CD4-positive, alpha-beta T cell (primary cell): Measurements from ENCODE around the gene VSTM2L. TPM values are rescaled to one million over a fixed set of nuclear protein-coding genes. Genes with fewer than 3 reads are reported as not detected.

Experiments used
- ATAC-seq: fragments of 200-7000 bp; cut with Tn5 transposase; one replicate; pipeline ENCODE4 v1.10.0; 2022; ENCODE audit warnings: mild to moderate bottlenecking; ENCODE audit not compliant: poor library complexity
- CTCF ChIA-PET: fragments of 350-600 bp; sonication (Branson Sonifier 250); formaldehyde crosslinking; loops from one replicate; lab custom pipeline; 2021; ENCODE audit warnings: antibody characterized with exemption, inconsistent platforms; lab: Charles Lee
- POLR2A ChIA-PET: fragments of 350-600 bp; sonication (Branson Sonifier 250); formaldehyde crosslinking; loops from one replicate; lab custom pipeline; 2021; ENCODE audit warnings: antibody characterized with exemption, inconsistent platforms; lab: Charles Lee
- DNase-seq, 14 experiments: peaks; one replicate each; pipeline ENCODE4 v3.0.0-alpha.2; 2013 to 2020; ENCODE audit warnings: mixed read lengths in 2 of 14
- H3K27ac ChIP-seq, 2 donors: one replicate each; pipeline versions ENCODE4 v1.5.1 to v1.7.0; 2013; ENCODE audit warnings: low read length in 2 of 2, low read depth in 1 of 2, mild to moderate bottlenecking in 1 of 2
- H3K27me3 ChIP-seq, 2 experiments: 1 replicate in 1 of 2; 2 replicates in 1 of 2; pipeline versions ENCODE4 v1.6.1 to v1.7.0; 2013; ENCODE audit warnings: low read length in 2 of 2, control low read depth in 1 of 2, mild to moderate bottlenecking in 1 of 2, moderate library complexity in 1 of 2; ENCODE audit not compliant: insufficient read depth in 2 of 2, control insufficient read depth in 1 of 2
- H3K36me3 ChIP-seq: one replicate; pipeline ENCODE4 v1.6.1; 2013; ENCODE audit warnings: low read length, control low read depth; ENCODE audit not compliant: insufficient read depth
- H3K4me1 ChIP-seq: one replicate; pipeline ENCODE4 v1.6.1; 2013; ENCODE audit warnings: low read length, control low read depth; ENCODE audit not compliant: insufficient read depth
- H3K4me3 ChIP-seq: one replicate; pipeline ENCODE4 v1.5.1; 2013; ENCODE audit warnings: mild to moderate bottlenecking, low read length, moderate library complexity
- H3K9me3 ChIP-seq, 2 experiments: 1 replicate in 1 of 2; 2 replicates in 1 of 2; pipeline versions ENCODE4 v1.6.1 to v1.7.0; 2013; ENCODE audit warnings: low read length in 2 of 2, mild to moderate bottlenecking in 2 of 2, control low read depth in 1 of 2, moderate library complexity in 1 of 2; ENCODE audit not compliant: control insufficient read depth in 1 of 2, insufficient read depth in 1 of 2
- H3K27ac Mint-ChIP-seq: one replicate; pipeline ENCODE4 v1.8.0; 2020; ENCODE audit warnings: mixed read lengths
- H3K27me3 Mint-ChIP-seq: one replicate; pipeline ENCODE4 v1.8.0; 2021; ENCODE audit warnings: mixed read lengths
- H3K36me3 Mint-ChIP-seq: one replicate; pipeline ENCODE4 v1.8.0; 2021; ENCODE audit warnings: low read depth, mixed read lengths
- H3K4me1 Mint-ChIP-seq: one replicate; pipeline ENCODE4 v1.8.0; 2021; ENCODE audit warnings: low read depth, mixed read lengths
- H3K4me3 Mint-ChIP-seq: one replicate; pipeline ENCODE4 v1.8.0; 2020; ENCODE audit warnings: mild to moderate bottlenecking, mixed read lengths
- H3K9me3 Mint-ChIP-seq: one replicate; pipeline ENCODE4 v1.8.0; 2020; ENCODE audit warnings: mixed read lengths
- CTCF ChIP-seq: fragments of 200-600 bp; IDR thresholded peaks from one replicate; pipeline ENCODE4 v1.8.0; 2022; ENCODE audit warnings: antibody characterized with exemption, mild to moderate bottlenecking
- intact Hi-C, 2 experiments: fragments of 100-400 bp; cut with DNase I in 1 of 2; cut with micrococcal nuclease in 1 of 2; formaldehyde crosslinking; loops; one replicate each; pipeline versions ENCODE4 v1.15.1 to v1.9.0; 2023 to 2025; cut with DNase I, micrococcal nuclease
- total RNA-seq, 174 experiments: library from RNA in 2 of 174; stranded (reverse) in 2 of 174; gene quantifications; one replicate each; pipeline ENCODE4 v1.2.3 and lab custom pipeline; 2021 to 2026

VSTM2L gene
- total RNA-seq, 2 experiments from 2014 or later: not detected

- no peak overlapping the region for H3K4me3 Mint-ChIP-seq
- no peaks in the 10 kb centered on the region for H3K4me1 Mint-ChIP-seq
- Histone ChIP-seq H3K36me3 (no peaks in the 10 kb centered on the region), H3K4me3 (no peak overlapping the region), H3K27me3 (no peaks in the 10 kb centered on the region), H3K4me1 (no peaks in the 10 kb centered on the region), H3K27ac (no peak overlapping the region), H3K9me3 (no peaks in the 10 kb centered on the region)
- H3K36me3 Mint-ChIP-seq: no peaks in the 10 kb centered on the region
- H3K9me3 Mint-ChIP-seq: no peaks in the 10 kb centered on the region
- H3K27ac Mint-ChIP-seq: no peak overlapping the region
- no peaks in the 10 kb centered on the region for H3K27me3 Mint-ChIP-seq
- no peak for DNase-seq
- intact Hi-C loops: no loop called here
- no peak for TF ChIP-seq CTCF
- no peak for ATAC-seq
- CTCF ChIA-PET: no interaction called here
- POLR2A ChIA-PET: no interaction called here
Observed at GRCh38 chr20:37893566-37894241, 9.2 kb upstream of the VSTM2L start.

- Histone ChIP-seq H3K9me3 (no peaks in the 10 kb centered on the region), H3K4me1 (no peaks in the 10 kb centered on the region), H3K27ac (no peak overlapping the region), H3K27me3 (peaks cover 0 to 6% of the 10 kb centered on the region in 2 experiments), H3K36me3 (no peaks in the 10 kb centered on the region), H3K4me3 (no peak overlapping the region)
- no peak overlapping the region for H3K27ac Mint-ChIP-seq
- POLR2A ChIA-PET: no interaction called here
- no peak overlapping the region for H3K4me3 Mint-ChIP-seq
- intact Hi-C loops: no loop called here
- no peaks in the 10 kb centered on the region for H3K36me3 Mint-ChIP-seq
- no peak for TF ChIP-seq CTCF
- no peak for ATAC-seq
- peaks cover 7% of the 10 kb centered on the region for H3K27me3 Mint-ChIP-seq
- DNase-seq: no peak
- H3K9me3 Mint-ChIP-seq: no peaks in the 10 kb centered on the region
- CTCF ChIA-PET: no interaction called here
- no peaks in the 10 kb centered on the region for H3K4me1 Mint-ChIP-seq
Observed at GRCh38 chr20:37894454-37894853, 8.5 kb upstream of the VSTM2L start.

- TF ChIP-seq CTCF: no peak
- DNase-seq (no peak), ATAC-seq (no peak)
- no peaks in the 10 kb centered on the region for H3K4me1 Mint-ChIP-seq
- intact Hi-C loops: no loop called here
- H3K27me3 Mint-ChIP-seq: peaks cover 15% of the 10 kb centered on the region
- ChIA-PET CTCF (no interaction called here), POLR2A (no interaction called here)
- H3K27ac ChIP-seq: no peak overlapping the region
- no peaks in the 10 kb centered on the region for H3K9me3 Mint-ChIP-seq
- no peak overlapping the region for H3K4me3 Mint-ChIP-seq
- no peak overlapping the region for H3K27ac Mint-ChIP-seq
- H3K36me3 Mint-ChIP-seq: no peaks in the 10 kb centered on the region
- H3K4me3 ChIP-seq: no peak overlapping the region
- H3K36me3 ChIP-seq: no peaks in the 10 kb centered on the region
- H3K4me1 ChIP-seq: no peaks in the 10 kb centered on the region
- peaks cover 1 to 8% of the 10 kb centered on the region in 2 experiments for H3K27me3 ChIP-seq
- H3K9me3 ChIP-seq: no peaks in the 10 kb centered on the region
Observed at GRCh38 chr20:37895166-37895565, 7.8 kb upstream of the VSTM2L start.
